Naive thymus-derived CD8-positive, alpha-beta T cell (primary cell): Measurements from ENCODE around the gene ITPRIPL2. TPM values are rescaled to one million over a fixed set of nuclear protein-coding genes. Genes with fewer than 3 reads are reported as not detected.

Source experiments
- ATAC-seq, 2 donors: fragments of 150-1000 bp; cut with Tn5 transposase in 1 of 2; sonication (Bioruptor Pico), chemical (Tn5 transposase) in 1 of 2; 1 replicate in 1 of 2; 2 replicates in 1 of 2; pipeline ENCODE4 v1.10.0; 2021; ENCODE audit warnings: mild to moderate bottlenecking in 2 of 2, moderate library complexity in 2 of 2
- POLR2A ChIA-PET: fragments of 350-600 bp; sonication (Branson Sonifier 250); formaldehyde crosslinking; loops from one replicate; lab custom pipeline; 2021; ENCODE audit warnings: antibody characterized with exemption; lab: Charles Lee
- DNase-seq, 10 donors: peaks; one replicate each; pipeline versions ENCODE4 v3.0.0 to v3.0.0-alpha.2; 2020 to 2022
- H3K27ac Mint-ChIP-seq, 10 donors: one replicate each; pipeline ENCODE4 v1.8.0; 2020 to 2022; ENCODE audit warnings: mild to moderate bottlenecking in 10 of 10, mixed read lengths in 10 of 10, moderate library complexity in 4 of 10, inconsistent platforms in 1 of 10
- H3K27me3 Mint-ChIP-seq, 5 donors: one replicate each; pipeline ENCODE4 v1.8.0; 2021 to 2022; ENCODE audit warnings: mixed read lengths in 5 of 5
- H3K36me3 Mint-ChIP-seq, 3 donors: one replicate each; pipeline ENCODE4 v1.8.0; 2020 to 2022; ENCODE audit warnings: mixed read lengths in 3 of 3, mild to moderate bottlenecking in 2 of 3, inconsistent platforms in 1 of 3
- H3K4me1 Mint-ChIP-seq, 4 donors: one replicate each; pipeline ENCODE4 v1.8.0; 2021 to 2022; ENCODE audit warnings: mixed read lengths in 4 of 4
- H3K4me3 Mint-ChIP-seq, 10 donors: one replicate each; pipeline ENCODE4 v1.8.0; 2020 to 2022; ENCODE audit warnings: mild to moderate bottlenecking in 10 of 10, mixed read lengths in 10 of 10, moderate library complexity in 6 of 10, inconsistent platforms in 1 of 10
- H3K9me3 Mint-ChIP-seq, 9 donors: one replicate each; pipeline ENCODE4 v1.8.0; 2020 to 2022; ENCODE audit warnings: mixed read lengths in 9 of 9, mild to moderate bottlenecking in 3 of 9, inconsistent platforms in 1 of 9, moderate library complexity in 1 of 9
- polyA plus RNA-seq, 3 donors: library from polyadenylated mRNA; unstranded; fragments of 300-500 nt; fragmentation: Illumina TruSeq; gene quantifications; one replicate each; pipeline ENCODE4 v1.2.3, GENCODE V29; 2021
- total RNA-seq, 8 experiments: library from RNA in 2 of 8; stranded (reverse) in 2 of 8; gene quantifications; one replicate each; pipeline ENCODE4 v1.2.3 and lab custom pipeline; 2021 to 2026

Gene ITPRIPL2
- total and polyA plus RNA-seq, 5 experiments from 2014 or later = 0.13 to 0.23 (median 0.17) TPM; not detected in 1

GRCh38 chr16:19095654-19096053, 18.1 kb upstream of the ITPRIPL2 start:
- H3K36me3 Mint-ChIP-seq = peaks cover 0 to 8% (median 2%) of the 10 kb centered on the region in 3 donors
- H3K27ac Mint-ChIP-seq = no peak overlapping the region
- no peak for ATAC-seq
- POLR2A ChIA-PET = no interaction called here
- peaks cover 7 to 19% (median 13%) of the 10 kb centered on the region in 5 donors for H3K27me3 Mint-ChIP-seq
- H3K9me3 Mint-ChIP-seq = peaks cover 0 to 19% (median 0%) of the 10 kb centered on the region in 9 donors
- H3K4me1 Mint-ChIP-seq = peaks cover 0 to 6% (median 0%) of the 10 kb centered on the region in 4 donors
- DNase-seq = no peak
- H3K4me3 Mint-ChIP-seq = no peak overlapping the region

DNA sequence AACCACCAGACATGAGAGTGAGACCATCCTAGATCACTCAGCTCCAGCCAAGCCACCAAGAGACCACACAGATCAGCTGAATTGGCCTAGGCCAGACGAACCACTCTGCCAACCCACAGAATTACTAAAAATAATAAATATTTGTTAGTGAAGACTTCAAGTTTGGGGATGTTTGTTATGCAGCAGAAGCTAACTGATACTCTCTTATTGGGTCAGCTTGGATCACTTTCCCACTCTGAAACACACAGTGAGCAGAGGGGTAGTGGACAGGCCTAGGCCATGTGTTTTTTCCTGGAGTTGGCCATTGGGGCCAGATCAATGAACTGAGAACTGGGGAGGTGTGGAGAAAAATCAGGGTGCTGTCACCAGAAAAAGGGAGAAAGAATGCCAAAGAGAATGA, 15.6 kb upstream of the ITPRIPL2 start:
- Mint-ChIP-seq H3K27me3 (peaks cover 7 to 15% (median 13%) of the 10 kb centered on the region in 5 donors), H3K36me3 (peaks cover 0 to 8% (median 2%) of the 10 kb centered on the region in 3 donors), H3K4me1 (peaks cover 0 to 6% (median 0%) of the 10 kb centered on the region in 4 donors), H3K27ac (no peak overlapping the region), H3K9me3 (peaks cover 0 to 14% (median 0%) of the 10 kb centered on the region in 9 donors), H3K4me3 (no peak overlapping the region)
- POLR2A ChIA-PET = no interaction called here
- ATAC-seq (no peak), DNase-seq (no peak)

GRCh38 chr16:19102187-19102872, 11.4 kb upstream of the ITPRIPL2 start:
- H3K27ac Mint-ChIP-seq = no peak overlapping the region
- no peak overlapping the region for H3K4me3 Mint-ChIP-seq
- POLR2A ChIA-PET = no interaction called here
- ATAC-seq (no peak), DNase-seq (no peak)
- H3K9me3 Mint-ChIP-seq = peaks cover 0 to 14% (median 0%) of the 10 kb centered on the region in 9 donors
- H3K4me1 Mint-ChIP-seq = no peaks in the 10 kb centered on the region
- H3K36me3 Mint-ChIP-seq = peaks cover 0 to 8% (median 2%) of the 10 kb centered on the region in 3 donors
- peaks cover 0 to 12% (median 9%) of the 10 kb centered on the region in 5 donors for H3K27me3 Mint-ChIP-seq

- Mint-ChIP-seq H3K4me3 (no peak overlapping the region), H3K9me3 (peaks cover 0 to 6% (median 0%) of the 10 kb centered on the region in 9 donors), H3K4me1 (no peaks in the 10 kb centered on the region), H3K27ac (no peak overlapping the region), H3K36me3 (no peaks in the 10 kb centered on the region), H3K27me3 (peaks cover 0 to 14% (median 10%) of the 10 kb centered on the region in 5 donors)
- POLR2A ChIA-PET = no interaction called here
- ATAC-seq (no peak), DNase-seq (no peak)
These were observed 9.2 kb upstream of the ITPRIPL2 start for GRCh38 chr16:19104607-19105006.

- Mint-ChIP-seq H3K36me3 (no peaks in the 10 kb centered on the region), H3K4me3 (no peak overlapping the region), H3K27ac (no peak overlapping the region), H3K9me3 (peaks cover 0 to under 1% (median 0%) of the 10 kb centered on the region in 9 donors), H3K4me1 (no peaks in the 10 kb centered on the region), H3K27me3 (peaks cover 0 to 14% (median 6%) of the 10 kb centered on the region in 5 donors)
- DNase-seq (no peak), ATAC-seq (no peak)
- POLR2A ChIA-PET = no interaction called here
These were observed 8.6 kb upstream of the ITPRIPL2 start for GRCh38 chr16:19105131-19105530.

- DNase-seq (no peak), ATAC-seq (no peak)
- H3K4me1 Mint-ChIP-seq = no peaks in the 10 kb centered on the region
- H3K27ac Mint-ChIP-seq = no peak overlapping the region
- H3K9me3 Mint-ChIP-seq = no peaks in the 10 kb centered on the region
- no peaks in the 10 kb centered on the region for H3K36me3 Mint-ChIP-seq
- peaks cover 1 to 14% (median 6%) of the 10 kb centered on the region in 5 donors for H3K27me3 Mint-ChIP-seq
- H3K4me3 Mint-ChIP-seq = no peak overlapping the region
- POLR2A ChIA-PET = no interaction called here
These were observed 7.7 kb upstream of the ITPRIPL2 start for GRCh38 chr16:19105891-19106624.

GRCh38 chr16:19106625-19107020, 7.1 kb upstream of the ITPRIPL2 start:
- Mint-ChIP-seq H3K4me3 (no peak overlapping the region), H3K4me1 (no peaks in the 10 kb centered on the region)

GRCh38 chr16:19108409-19109287, 5.1 kb upstream of the ITPRIPL2 start:
- peaks cover 0 to 3% (median 0%) of the 10 kb centered on the region in 4 donors for H3K4me1 Mint-ChIP-seq
- H3K36me3 Mint-ChIP-seq = no peaks in the 10 kb centered on the region
- peaks cover 5 to 35% (median 24%) of the 10 kb centered on the region in 5 donors for H3K27me3 Mint-ChIP-seq
- ATAC-seq (no peak), DNase-seq (no peak)
- POLR2A ChIA-PET = no interaction called here
- H3K9me3 Mint-ChIP-seq = no peaks in the 10 kb centered on the region
- H3K4me3 Mint-ChIP-seq = no peak overlapping the region
- no peak overlapping the region for H3K27ac Mint-ChIP-seq

More at GRCh38 chr16:19106625-19107020, 7.1 kb upstream of the ITPRIPL2 start:
- POLR2A ChIA-PET = no interaction called here
- H3K36me3 Mint-ChIP-seq = no peaks in the 10 kb centered on the region
- H3K27me3 Mint-ChIP-seq = peaks cover 2 to 17% (median 7%) of the 10 kb centered on the region in 5 donors
- no peaks in the 10 kb centered on the region for H3K9me3 Mint-ChIP-seq
- no peak overlapping the region for H3K27ac Mint-ChIP-seq
- no peak for ATAC-seq
- DNase-seq = no peak

- Mint-ChIP-seq H3K4me3 (no peak overlapping the region), H3K36me3 (no peaks in the 10 kb centered on the region), H3K9me3 (no peaks in the 10 kb centered on the region), H3K4me1 (peaks cover 0 to 3% (median 0%) of the 10 kb centered on the region in 4 donors), H3K27ac (no peak overlapping the region), H3K27me3 (peaks cover 5 to 35% (median 21%) of the 10 kb centered on the region in 5 donors)
- DNase-seq = no peak
- POLR2A ChIA-PET = no interaction called here
- no peak for ATAC-seq
These were observed 4.5 kb upstream of the ITPRIPL2 start for GRCh38 chr16:19109288-19109664.

- POLR2A ChIA-PET = no interaction called here
- DNase-seq (no peak), ATAC-seq (no peak)
- peaks cover 0 to 3% (median 0%) of the 10 kb centered on the region in 4 donors for H3K4me1 Mint-ChIP-seq
- H3K36me3 Mint-ChIP-seq = no peaks in the 10 kb centered on the region
- H3K27me3 Mint-ChIP-seq = peaks cover 5 to 44% (median 21%) of the 10 kb centered on the region in 5 donors
- H3K9me3 Mint-ChIP-seq = no peaks in the 10 kb centered on the region
- H3K27ac Mint-ChIP-seq = no peak overlapping the region
- H3K4me3 Mint-ChIP-seq = no peak overlapping the region
These were observed 3.0 kb upstream of the ITPRIPL2 start for GRCh38 chr16:19110537-19111360.

GRCh38 chr16:19112099-19112407, 1.7 kb upstream of the ITPRIPL2 start:
- POLR2A ChIA-PET = no interaction called here
- no peak overlapping the region for H3K27ac Mint-ChIP-seq
- ATAC-seq = no peak
- H3K27me3 Mint-ChIP-seq = peaks cover 5 to 46% (median 21%) of the 10 kb centered on the region in 5 donors
- H3K4me3 Mint-ChIP-seq = no peak overlapping the region
- no peaks in the 10 kb centered on the region for H3K36me3 Mint-ChIP-seq
- H3K4me1 Mint-ChIP-seq = peaks cover 0 to 3% (median 0%) of the 10 kb centered on the region in 4 donors
- no peaks in the 10 kb centered on the region for H3K9me3 Mint-ChIP-seq
- DNase-seq = no peak
